Gastroesophageal sphincter (tissue), 4 donors: ENCODE measurements around the gene TMEM222. TPM values are rescaled to one million over a fixed set of nuclear protein-coding genes. Genes with fewer than 3 reads are reported as not detected.
"Not testable (repeated sequence)": the region's sequence is repeated elsewhere in the genome, so short reads cannot be mapped to it uniquely, and the experiment has no call there.

Source experiments
- ATAC-seq: fragments of 150-250 bp; one replicate; pipeline ENCODE4 v1.9.1; 2016; ENCODE audit warnings: mild to moderate bottlenecking, moderate library complexity
- H3K27ac ChIP-seq, 4 donors: fragments of 200-600 bp; sonication (generic) in 3 of 4; 1 replicate in 3 of 4; 2 replicates in 1 of 4; pipeline ENCODE4 v1.5.1; 2016 to 2019
- H3K27me3 ChIP-seq: fragments of 200-600 bp; sonication (generic); one replicate; pipeline ENCODE4 v1.5.1; 2019
- H3K36me3 ChIP-seq, 2 donors: fragments of 200-600 bp; sonication (generic); one replicate each; pipeline ENCODE4 v1.5.1; 2019; ENCODE audit warnings: control low read depth in 1 of 2
- H3K4me1 ChIP-seq, 3 donors: fragments of 200-600 bp; sonication (generic); 1 replicate in 2 of 3; 2 replicates in 1 of 3; pipeline ENCODE4 v1.5.1; 2016 to 2019; ENCODE audit warnings: control low read depth in 2 of 3
- H3K4me3 ChIP-seq, 2 donors: fragments of 200-600 bp; sonication (generic); one replicate each; pipeline ENCODE4 v1.5.1; 2019; ENCODE audit warnings: mild to moderate bottlenecking in 1 of 2, moderate library complexity in 1 of 2
- H3K9me3 ChIP-seq, 3 donors: fragments of 200-600 bp; sonication (generic); one replicate each; pipeline ENCODE4 v1.5.1; 2017 to 2019; ENCODE audit warnings: control low read depth in 2 of 3
- CTCF ChIP-seq, 4 experiments: fragments of 200-600 bp in 2 of 4; fragments of 450-650 bp in 2 of 4; sonication (generic) in 1 of 4; IDR thresholded peaks; one replicate each; pipeline ENCODE4 v1.5.1; 2017 to 2019; ENCODE audit warnings: antibody characterized with exemption in 4 of 4, mild to moderate bottlenecking in 2 of 4, moderate library complexity in 2 of 4
- EP300 ChIP-seq: sonication (generic); formaldehyde crosslinking; IDR thresholded peaks from one replicate; pipeline ENCODE4 v1.6.1; 2017; ENCODE audit warnings: antibody characterized with exemption, mild to moderate bottlenecking
- POLR2A ChIP-seq, 2 donors: fragments of 450-650 bp; IDR thresholded peaks; one replicate each; pipeline ENCODE4 v1.6.1; 2017; ENCODE audit warnings: antibody characterized with exemption in 2 of 2, mild to moderate bottlenecking in 2 of 2, moderate library complexity in 1 of 2
- POLR2AphosphoS5 ChIP-seq: sonication (generic); formaldehyde crosslinking; IDR thresholded peaks from one replicate; pipeline ENCODE4 v1.6.1; 2017; ENCODE audit warnings: antibody characterized with exemption
- WGBS, 2 donors: methylation state at CpG; one replicate each; pipeline ENCODE4 v1.1.5; 2018; ENCODE audit warnings: low coverage in 1 of 2; 5-methylcytosine and 5-hydroxymethylcytosine counted together
- total RNA-seq, 4 donors: library from RNA; depleted of rRNA; stranded (reverse); fragments of >200 nt; gene quantifications; one replicate each; pipeline ENCODE4 v1.1.0, GENCODE V29; 2016

TMEM222 gene
- total RNA-seq, 4 donors from 2014 or later: 15.6 to 28.6 (median 24.1) TPM

- ATAC-seq: no peak
- Histone ChIP-seq H3K36me3 (peaks cover 0 to 70% of the 10 kb centered on the region in 2 donors), H3K4me1 (no peaks in the 10 kb centered on the region), H3K9me3 (no peaks in the 10 kb centered on the region), H3K27me3 (no peaks in the 10 kb centered on the region), H3K4me3 (no peak overlapping the region), H3K27ac (no peak overlapping the region)
- 40 to 83% methylated on average over 1 to 2 of the region's 2 CpGs for WGBS, 2 donors
- no peak for TF ChIP-seq EP300
- no peak for TF ChIP-seq CTCF (IDR thresholded peaks at IDR 0.05)
- TF ChIP-seq POLR2AphosphoS5: no peak
- TF ChIP-seq POLR2A (IDR thresholded peaks at IDR 0.05): no peak
Observed at GRCh38 chr1:27285274-27285660, 36.7 kb upstream of the TMEM222 start.

- not testable (repeated sequence) for H3K27ac ChIP-seq, H3K4me1 ChIP-seq, ATAC-seq, H3K27me3 ChIP-seq, H3K9me3 ChIP-seq, H3K4me3 ChIP-seq
- WGBS, 2 donors: 87 to 99% methylated on average over 3 to 6 of the region's 7 CpGs
- H3K36me3 ChIP-seq: peaks cover 0 to 76% of the 10 kb centered on the region in 2 donors
Observed at GRCh38 chr1:27285821-27286220, 36.1 kb upstream of the TMEM222 start.

GRCh38 chr1:27289125-27289524, 32.8 kb upstream of the TMEM222 start:
- not testable (repeated sequence) for ATAC-seq, H3K9me3 ChIP-seq, H3K4me1 ChIP-seq, H3K27ac ChIP-seq, H3K27me3 ChIP-seq, H3K4me3 ChIP-seq
- WGBS, 2 donors: no CpG with 5 or more reads among the region's 29 CpGs
- peaks cover 0 to 83% of the 10 kb centered on the region in 2 donors for H3K36me3 ChIP-seq

GRCh38 chr1:27290581-27290980, 31.4 kb upstream of the TMEM222 start:
- no peak for ATAC-seq
- no peak for TF ChIP-seq CTCF (IDR thresholded peaks at IDR 0.05)
- no peak for TF ChIP-seq POLR2AphosphoS5
- TF ChIP-seq POLR2A (IDR thresholded peaks at IDR 0.05): no peak
- TF ChIP-seq EP300: no peak
- Histone ChIP-seq H3K4me3 (no peak overlapping the region), H3K9me3 (no peaks in the 10 kb centered on the region), H3K27me3 (no peaks in the 10 kb centered on the region), H3K4me1 (no peaks in the 10 kb centered on the region), H3K27ac (no peak overlapping the region), H3K36me3 (peaks cover 0 to 89% of the 10 kb centered on the region in 2 donors)
- WGBS, 2 donors: 73 to 83% methylated on average over 3 of the region's 3 CpGs

GRCh38 chr1:27292106-27292505, 29.9 kb upstream of the TMEM222 start:
- peaks cover 0 to 9% (median 0%) of the 10 kb centered on the region in 3 donors for H3K4me1 ChIP-seq
- H3K4me3 ChIP-seq: no peak overlapping the region
- no peak for TF ChIP-seq POLR2AphosphoS5
- TF ChIP-seq POLR2A (IDR thresholded peaks at IDR 0.05): no peak
- TF ChIP-seq CTCF (IDR thresholded peaks at IDR 0.05): no peak
- TF ChIP-seq EP300: no peak
- H3K9me3 ChIP-seq: no peaks in the 10 kb centered on the region
- no peak overlapping the region for H3K27ac ChIP-seq
- 91% methylated on average over 4 of the region's 5 CpGs; no CpG with 5 or more reads in 1 of the 2 donors for WGBS, 2 donors
- H3K36me3 ChIP-seq: peaks cover 0 to 89% of the 10 kb centered on the region in 2 donors
- ATAC-seq: no peak
- no peaks in the 10 kb centered on the region for H3K27me3 ChIP-seq

- no peak for ATAC-seq
- H3K27me3 ChIP-seq: no peaks in the 10 kb centered on the region
- no peaks in the 10 kb centered on the region for H3K9me3 ChIP-seq
- H3K27ac ChIP-seq: no peak overlapping the region
- no peak for TF ChIP-seq EP300
- TF ChIP-seq POLR2A (IDR thresholded peaks at IDR 0.05): no peak
- TF ChIP-seq CTCF (IDR thresholded peaks at IDR 0.05): no peak
- TF ChIP-seq POLR2AphosphoS5: no peak
- WGBS, 2 donors: 75% methylated on average over 5 of the region's 8 CpGs; no CpG with 5 or more reads in 1 of the 2 donors
- H3K4me1 ChIP-seq: peaks cover 5 to 27% (median 10%) of the 10 kb centered on the region in 3 donors
- peaks cover 0 to 91% of the 10 kb centered on the region in 2 donors for H3K36me3 ChIP-seq
- no peak overlapping the region for H3K4me3 ChIP-seq
Observed at GRCh38 chr1:27293915-27294314, 28.0 kb upstream of the TMEM222 start.
